Suprapubic skin (tissue), 4 donors: Measurements from ENCODE around the gene PNLIPRP1. TPM values are rescaled to one million over a fixed set of nuclear protein-coding genes. Genes with fewer than 3 reads are reported as not detected.

Source experiments
- DNase-seq, 2 donors: peaks; one replicate each; pipeline ENCODE4 v3.0.0-alpha.2; 2019; ENCODE audit warnings: low spot score in 2 of 2
- H3K27ac ChIP-seq: fragments of 200-600 bp; sonication (generic); one replicate; pipeline ENCODE4 v1.5.1; 2019
- H3K27me3 ChIP-seq: fragments of 200-600 bp; sonication (generic); one replicate; pipeline ENCODE4 v1.5.1; 2019
- H3K36me3 ChIP-seq: fragments of 200-600 bp; sonication (generic); one replicate; pipeline ENCODE4 v1.5.1; 2019
- H3K4me1 ChIP-seq: fragments of 200-600 bp; sonication (generic); one replicate; pipeline ENCODE4 v1.5.1; 2019
- H3K4me3 ChIP-seq: fragments of 200-600 bp; sonication (generic); one replicate; pipeline ENCODE4 v1.5.1; 2019; ENCODE audit warnings: mild to moderate bottlenecking
- H3K9me3 ChIP-seq: fragments of 200-600 bp; sonication (generic); one replicate; pipeline ENCODE4 v1.5.1; 2019
- CTCF ChIP-seq, 2 donors: fragments of 200-600 bp in 1 of 2; fragments of 450-650 bp in 1 of 2; sonication (generic) in 1 of 2; IDR thresholded peaks; one replicate each; pipeline ENCODE4 v1.5.1; 2016 to 2019; ENCODE audit warnings: antibody characterized with exemption in 2 of 2, mild to moderate bottlenecking in 1 of 2, moderate library complexity in 1 of 2
- EP300 ChIP-seq: sonication (generic); formaldehyde crosslinking; IDR thresholded peaks from one replicate; pipeline ENCODE4 v1.6.1; 2017; ENCODE audit warnings: antibody characterized with exemption
- POLR2A ChIP-seq, 2 donors: fragments of 450-650 bp; IDR thresholded peaks; one replicate each; pipeline ENCODE4 v1.6.1; 2017; ENCODE audit warnings: antibody characterized with exemption in 2 of 2, mild to moderate bottlenecking in 2 of 2, moderate library complexity in 2 of 2
- POLR2AphosphoS5 ChIP-seq, 3 donors: sonication (generic); formaldehyde crosslinking; IDR thresholded peaks; one replicate each; pipeline ENCODE4 v1.6.1; 2017; ENCODE audit warnings: antibody characterized with exemption in 3 of 3
- WGBS: methylation state at CpG from one replicate; pipeline ENCODE4 v1.1.5; 2018; 5-methylcytosine and 5-hydroxymethylcytosine counted together
- total RNA-seq, 4 donors: library from RNA; depleted of rRNA; stranded (reverse); fragments of >200 nt; gene quantifications; one replicate each; pipeline ENCODE4 v1.1.0, GENCODE V29; 2016

PNLIPRP1 gene
- total RNA-seq, 4 donors from 2014 or later: not detected

DNA sequence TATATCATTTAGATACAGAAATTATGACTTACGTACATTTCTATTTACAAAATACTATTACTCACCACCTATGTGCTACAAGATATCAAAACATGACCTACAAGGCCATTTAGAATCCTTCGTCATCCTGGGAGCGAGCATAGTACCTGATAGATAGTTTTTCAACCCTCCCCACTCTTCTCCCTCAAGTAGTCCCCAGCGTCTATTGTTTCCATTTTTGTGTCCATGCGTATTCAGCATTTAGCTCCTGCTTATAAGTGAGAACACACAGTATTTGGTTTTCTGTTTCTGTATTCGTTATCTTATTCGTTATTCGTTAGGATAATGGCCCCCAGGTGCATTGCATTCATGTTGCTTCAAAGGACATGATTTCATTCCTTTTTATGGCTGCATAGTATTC lies 58.1 kb downstream of the PNLIPRP1 start:
- Histone ChIP-seq H3K9me3 (peaks cover 4% of the 10 kb centered on the region), H3K27ac (no peak overlapping the region), H3K27me3 (no peaks in the 10 kb centered on the region), H3K4me3 (no peak overlapping the region), H3K4me1 (no peaks in the 10 kb centered on the region), H3K36me3 (no peaks in the 10 kb centered on the region)
- 86% methylated on average over 8 of the region's 8 CpGs for WGBS
- TF ChIP-seq POLR2AphosphoS5 (IDR thresholded peaks at IDR 0.05): no peak
- no peak for TF ChIP-seq CTCF (IDR thresholded peaks at IDR 0.05)
- TF ChIP-seq POLR2A (IDR thresholded peaks at IDR 0.05): no peak
- TF ChIP-seq EP300: no peak
- DNase-seq: no peak

DNA sequence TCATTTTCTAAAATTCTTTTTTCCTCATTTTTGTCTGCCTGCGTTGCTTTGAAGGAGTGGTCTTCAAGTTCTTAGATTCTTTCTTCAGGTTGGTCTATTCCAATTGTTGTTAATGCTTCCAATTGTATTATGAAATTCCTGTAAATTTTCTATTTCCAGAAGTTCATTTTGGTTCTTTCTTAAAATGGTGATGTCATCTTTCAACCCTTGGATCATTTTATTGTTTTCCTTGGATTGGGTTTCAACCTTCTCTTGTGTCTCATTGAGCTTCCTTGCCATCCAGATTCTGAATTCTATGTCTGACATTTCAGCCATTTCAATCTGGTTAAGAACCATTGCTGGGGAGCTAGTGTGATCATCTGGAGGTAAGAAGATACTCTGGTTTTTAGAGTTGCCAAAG lies 63.1 kb downstream of the PNLIPRP1 start:
- no peak for TF ChIP-seq EP300
- TF ChIP-seq CTCF (IDR thresholded peaks at IDR 0.05): no peak
- TF ChIP-seq POLR2A (IDR thresholded peaks at IDR 0.05): no peak
- TF ChIP-seq POLR2AphosphoS5 (IDR thresholded peaks at IDR 0.05): no peak

DNA sequence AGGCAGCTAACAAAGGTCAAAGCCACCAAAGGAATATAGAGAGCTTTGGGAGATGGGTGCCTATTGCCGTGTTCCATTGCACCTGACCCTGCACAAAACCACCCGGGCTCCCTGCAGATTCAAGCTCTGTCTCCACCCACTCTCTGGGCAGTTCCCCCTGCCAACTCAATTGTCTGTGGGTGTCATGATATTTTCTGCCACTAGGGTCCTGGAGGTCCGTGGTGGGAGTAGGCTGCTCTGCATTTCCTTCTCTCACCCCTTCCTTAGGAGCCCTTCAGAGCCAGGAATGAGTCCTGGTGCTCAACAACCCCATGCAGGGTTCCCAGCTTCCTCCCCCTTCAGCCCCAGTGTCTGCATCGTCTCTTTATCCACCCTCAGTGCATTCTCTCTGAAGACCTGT lies 64.1 kb downstream of the PNLIPRP1 start:
- Histone ChIP-seq H3K4me1 (no peaks in the 10 kb centered on the region), H3K27me3 (peaks cover 3% of the 10 kb centered on the region), H3K27ac (no peak overlapping the region), H3K4me3 (no peak overlapping the region), H3K9me3 (no peaks in the 10 kb centered on the region), H3K36me3 (no peaks in the 10 kb centered on the region)
- 54% methylated on average over 4 of the region's 4 CpGs for WGBS
- TF ChIP-seq POLR2AphosphoS5 (IDR thresholded peaks at IDR 0.05): no peak
- no peak for TF ChIP-seq EP300
- no peak for TF ChIP-seq POLR2A (IDR thresholded peaks at IDR 0.05)
- no peak for TF ChIP-seq CTCF (IDR thresholded peaks at IDR 0.05)
- no peak for DNase-seq

More for the DNA sequence above, 63.1 kb downstream of the PNLIPRP1 start:
- WGBS: 80% methylated on average over 1 of the region's 1 CpG
- Histone ChIP-seq H3K4me3 (no peak overlapping the region), H3K36me3 (no peaks in the 10 kb centered on the region), H3K27me3 (peaks cover 3% of the 10 kb centered on the region), H3K27ac (no peak overlapping the region), H3K4me1 (no peaks in the 10 kb centered on the region), H3K9me3 (peaks cover 1% of the 10 kb centered on the region)
- no peak for DNase-seq

GRCh38 chr10:116655568-116655967 lies 64.8 kb downstream of the PNLIPRP1 start:
- DNase-seq: no peak
- Histone ChIP-seq H3K36me3 (no peaks in the 10 kb centered on the region), H3K27ac (no peak overlapping the region), H3K4me3 (no peak overlapping the region), H3K27me3 (peaks cover 3% of the 10 kb centered on the region), H3K9me3 (no peaks in the 10 kb centered on the region), H3K4me1 (no peaks in the 10 kb centered on the region)
- 43% methylated on average over 2 of the region's 2 CpGs for WGBS
- TF ChIP-seq POLR2A (IDR thresholded peaks at IDR 0.05) (no peak), POLR2AphosphoS5 (IDR thresholded peaks at IDR 0.05) (no peak), CTCF (IDR thresholded peaks at IDR 0.05) (no peak), EP300 (no peak)

DNA sequence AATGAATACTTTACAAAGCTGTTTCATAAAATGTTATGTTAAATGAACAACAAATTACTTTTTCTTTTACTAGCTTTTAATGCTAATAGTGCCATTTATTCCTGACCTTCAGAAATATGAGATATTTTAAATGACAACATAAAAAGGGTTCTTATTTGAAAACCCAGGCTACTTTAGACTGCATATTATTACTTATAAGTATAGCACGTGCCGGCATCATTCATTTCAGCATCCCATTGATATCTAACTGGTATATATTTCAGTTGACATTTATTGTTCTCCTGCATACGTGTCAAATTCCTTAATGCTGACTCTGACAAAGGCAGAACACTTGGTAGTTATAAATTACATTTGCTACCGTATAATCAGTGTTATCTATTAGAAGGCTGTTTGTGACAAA lies 65.3 kb downstream of the PNLIPRP1 start:
- no peaks in the 10 kb centered on the region for H3K9me3 ChIP-seq
- peaks cover 3% of the 10 kb centered on the region for H3K27me3 ChIP-seq
- no peak overlapping the region for H3K27ac ChIP-seq
- no peaks in the 10 kb centered on the region for H3K36me3 ChIP-seq
- H3K4me1 ChIP-seq: no peaks in the 10 kb centered on the region
- TF ChIP-seq POLR2A (IDR thresholded peaks at IDR 0.05): no peak
- no peak for TF ChIP-seq CTCF (IDR thresholded peaks at IDR 0.05)
- TF ChIP-seq EP300: no peak
- TF ChIP-seq POLR2AphosphoS5 (IDR thresholded peaks at IDR 0.05): no peak
- no peak for DNase-seq
- no peak overlapping the region for H3K4me3 ChIP-seq
- 67% methylated on average over 4 of the region's 4 CpGs for WGBS
